Epithelial cell of proximal tubule (primary cell): ENCODE data around the gene ANKRD33B. TPM values are rescaled to one million over a fixed set of nuclear protein-coding genes. Genes with fewer than 3 reads are reported as not detected.
"Not testable (repeated sequence)": the region's sequence is repeated elsewhere in the genome, so short reads cannot be mapped to it uniquely, and the experiment has no call there.

Experiments
- DNase-seq: peaks from one replicate; pipeline ENCODE4 v3.0.0-alpha.2; 2011; ENCODE audit warnings: low read depth
- H3K4me3 ChIP-seq: 2 replicates; pipeline ENCODE4 v1.5.1; 2011; ENCODE audit warnings: low read depth, mild to moderate bottlenecking, low read length
- total RNA-seq: library from RNA; depleted of rRNA; stranded (reverse); fragments of >200 nt; gene quantifications from 2 replicates; pipeline ENCODE4 v1.2.3, GENCODE V29; 2015
- TF ChIP-seq, protein P1 (sequence below): conservative IDR thresholded peaks from 2 replicates; pipeline ENCODE4 v1.5.1; 2012; ENCODE audit warnings: low read depth, mild to moderate bottlenecking, low read length

The ANKRD33B gene
- total RNA-seq, 1 donor from 2014 or later, result 2.3 TPM

DNA sequence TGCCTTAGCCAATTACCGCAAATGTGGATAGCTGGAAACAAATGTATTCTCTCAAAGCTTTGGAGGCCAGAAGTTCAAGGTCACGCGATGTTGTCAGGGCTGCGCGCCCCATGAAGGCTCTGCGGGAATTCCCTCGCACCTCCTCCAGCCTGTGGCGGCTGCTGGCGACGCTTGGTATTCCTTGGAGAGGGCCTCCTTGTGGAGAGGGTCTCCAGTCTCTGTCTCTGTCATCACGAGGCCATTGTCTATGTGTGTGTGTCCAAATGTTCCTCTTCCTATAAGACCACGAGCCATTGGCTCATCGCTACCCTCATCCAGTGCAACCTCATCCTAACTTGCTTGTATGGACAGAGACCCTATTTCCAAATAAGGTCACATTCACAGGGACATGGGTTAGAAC is 97.5 kb downstream of the ANKRD33B start:
- no peak for DNase-seq
- TF ChIP-seq, protein P1, sequence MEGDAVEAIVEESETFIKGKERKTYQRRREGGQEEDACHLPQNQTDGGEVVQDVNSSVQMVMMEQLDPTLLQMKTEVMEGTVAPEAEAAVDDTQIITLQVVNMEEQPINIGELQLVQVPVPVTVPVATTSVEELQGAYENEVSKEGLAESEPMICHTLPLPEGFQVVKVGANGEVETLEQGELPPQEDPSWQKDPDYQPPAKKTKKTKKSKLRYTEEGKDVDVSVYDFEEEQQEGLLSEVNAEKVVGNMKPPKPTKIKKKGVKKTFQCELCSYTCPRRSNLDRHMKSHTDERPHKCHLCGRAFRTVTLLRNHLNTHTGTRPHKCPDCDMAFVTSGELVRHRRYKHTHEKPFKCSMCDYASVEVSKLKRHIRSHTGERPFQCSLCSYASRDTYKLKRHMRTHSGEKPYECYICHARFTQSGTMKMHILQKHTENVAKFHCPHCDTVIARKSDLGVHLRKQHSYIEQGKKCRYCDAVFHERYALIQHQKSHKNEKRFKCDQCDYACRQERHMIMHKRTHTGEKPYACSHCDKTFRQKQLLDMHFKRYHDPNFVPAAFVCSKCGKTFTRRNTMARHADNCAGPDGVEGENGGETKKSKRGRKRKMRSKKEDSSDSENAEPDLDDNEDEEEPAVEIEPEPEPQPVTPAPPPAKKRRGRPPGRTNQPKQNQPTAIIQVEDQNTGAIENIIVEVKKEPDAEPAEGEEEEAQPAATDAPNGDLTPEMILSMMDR, result no peak
- H3K4me3 ChIP-seq, result no peak overlapping the region

DNA sequence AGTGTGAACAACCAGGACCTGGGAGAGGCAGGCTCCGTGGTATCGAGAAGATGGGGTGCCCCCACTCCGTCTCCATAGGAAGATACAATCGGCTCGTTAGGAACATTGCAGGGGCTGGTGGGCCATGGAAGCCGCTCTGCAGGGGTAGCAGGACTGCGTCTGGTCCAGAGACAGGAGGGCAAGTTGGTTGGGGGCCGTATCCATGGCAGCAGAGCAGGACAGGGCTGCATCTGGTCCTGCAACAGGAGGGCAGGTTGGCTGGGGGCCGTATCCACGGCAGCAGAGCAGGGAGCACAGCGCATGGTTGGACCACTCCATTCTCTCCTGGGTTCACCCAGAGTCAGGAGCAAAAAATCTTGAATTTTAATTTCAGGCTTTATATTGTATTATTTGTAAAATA is 98.2 kb downstream of the ANKRD33B start:
- DNase-seq, result no peak
- no peak overlapping the region for H3K4me3 ChIP-seq
- TF ChIP-seq, protein P1, result no peak

DNA sequence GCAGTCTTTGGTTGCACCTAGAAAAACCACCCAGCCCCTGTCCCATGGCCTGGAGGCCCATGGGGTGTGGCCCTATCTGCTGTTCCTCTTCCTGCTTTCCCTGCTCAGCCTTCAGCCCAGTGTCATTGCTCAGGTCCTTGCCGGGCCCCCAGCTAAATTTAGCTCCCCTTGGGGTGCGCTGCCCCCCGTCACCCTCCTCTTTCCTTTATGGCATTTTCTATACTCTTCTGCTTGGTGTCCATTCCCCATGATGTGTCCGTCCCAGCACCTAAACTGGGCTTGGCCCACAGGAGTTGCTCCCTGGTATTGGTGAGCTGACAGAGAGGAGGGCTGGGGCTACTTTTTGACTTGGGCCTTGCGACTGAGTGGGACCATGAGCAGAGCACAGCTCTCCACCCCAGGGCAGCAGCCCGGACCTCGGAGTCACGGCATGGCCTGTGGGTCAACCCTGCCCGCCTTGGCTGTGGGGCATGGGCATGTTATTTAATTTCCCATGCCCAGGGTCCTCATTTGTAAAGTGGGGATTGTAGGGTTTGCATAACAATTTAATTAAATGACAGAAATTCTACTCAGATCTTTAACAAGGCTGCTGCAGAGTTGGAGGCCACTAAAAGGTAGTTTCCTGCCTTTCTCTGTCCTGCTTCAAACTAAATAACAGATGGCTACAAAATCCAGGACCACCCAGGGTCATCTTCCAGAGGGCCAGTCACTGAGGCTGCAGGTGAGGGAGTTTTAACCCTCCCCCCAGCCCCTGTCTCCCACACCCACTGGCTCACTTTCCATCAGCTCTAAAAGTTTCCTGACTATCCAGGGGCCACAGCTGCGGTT is 99.0 kb downstream of the ANKRD33B start:
- H3K4me3 ChIP-seq, result no peak overlapping the region
- TF ChIP-seq, protein P1, result no peak
- no peak for DNase-seq

DNA sequence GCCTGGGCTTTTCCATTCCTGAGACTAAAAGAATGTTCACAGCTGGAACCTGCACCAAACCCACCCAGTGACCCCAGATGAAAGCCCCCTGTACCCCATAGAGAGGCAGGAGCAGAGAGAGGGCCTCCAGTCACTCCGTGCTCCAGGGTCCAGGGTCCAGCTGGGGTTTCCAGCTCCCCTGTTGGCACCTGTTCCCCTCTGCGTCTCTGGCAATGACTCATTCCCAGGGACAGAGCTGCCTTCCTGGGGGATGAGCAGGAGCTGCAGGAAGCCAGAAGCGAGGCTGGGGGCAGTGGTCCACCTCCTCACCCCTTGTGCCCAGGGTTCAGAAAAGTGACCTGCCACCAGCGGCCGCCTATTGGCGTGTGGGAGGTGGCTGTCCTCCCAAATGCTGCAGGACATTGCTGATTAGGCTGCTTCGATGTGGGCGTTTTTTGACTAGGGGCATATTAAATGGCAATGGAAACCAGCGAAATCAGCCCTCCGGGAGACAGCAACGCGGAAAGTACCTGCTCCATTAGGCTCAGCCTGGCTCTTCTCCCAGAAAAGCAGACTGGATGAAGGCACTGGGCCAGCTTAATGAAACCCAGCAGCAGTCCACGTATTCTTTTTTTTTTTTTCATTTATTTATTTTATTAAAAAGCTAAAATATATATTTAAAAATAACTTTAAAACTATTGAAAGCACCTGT is 99.8 kb downstream of the ANKRD33B start:
- peak; percentile 23 for DNase-seq

DNA sequence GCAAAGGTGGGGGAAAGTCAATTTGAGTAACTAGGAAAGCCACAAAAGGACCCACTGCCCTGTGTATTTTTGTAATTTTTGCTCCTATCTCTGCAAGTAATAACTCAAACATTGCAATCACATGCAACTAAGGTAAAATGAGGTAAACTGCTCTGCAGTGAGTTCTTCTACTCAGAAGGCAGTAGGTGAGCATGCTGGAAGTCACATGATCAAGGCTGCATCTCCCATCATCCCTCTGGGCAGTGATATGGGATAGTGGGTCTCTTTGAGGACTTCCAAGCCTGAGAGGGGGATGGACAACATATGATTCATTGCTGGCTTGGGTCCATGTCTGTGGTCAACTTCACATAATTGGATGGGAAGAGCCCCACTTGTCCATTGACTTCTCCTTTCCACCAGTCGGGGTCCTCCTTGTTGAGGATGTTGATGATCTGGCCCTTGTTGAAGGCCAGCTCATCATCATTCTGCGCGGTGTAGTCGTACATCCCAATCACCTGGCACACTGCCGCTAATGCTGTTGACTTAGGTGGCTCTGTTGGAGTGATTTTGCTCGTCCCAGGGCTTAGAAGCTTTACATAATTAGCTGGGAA is 100.4 kb downstream of the ANKRD33B start:
- H3K4me3 ChIP-seq, result not testable (repeated sequence)
- peak; percentile 10 for DNase-seq

More for the DNA sequence above, 99.8 kb downstream of the ANKRD33B start:
- peak overlapping the region; percentile 41 for H3K4me3 ChIP-seq
- TF ChIP-seq, protein P1, result peak; percentile 7

DNA sequence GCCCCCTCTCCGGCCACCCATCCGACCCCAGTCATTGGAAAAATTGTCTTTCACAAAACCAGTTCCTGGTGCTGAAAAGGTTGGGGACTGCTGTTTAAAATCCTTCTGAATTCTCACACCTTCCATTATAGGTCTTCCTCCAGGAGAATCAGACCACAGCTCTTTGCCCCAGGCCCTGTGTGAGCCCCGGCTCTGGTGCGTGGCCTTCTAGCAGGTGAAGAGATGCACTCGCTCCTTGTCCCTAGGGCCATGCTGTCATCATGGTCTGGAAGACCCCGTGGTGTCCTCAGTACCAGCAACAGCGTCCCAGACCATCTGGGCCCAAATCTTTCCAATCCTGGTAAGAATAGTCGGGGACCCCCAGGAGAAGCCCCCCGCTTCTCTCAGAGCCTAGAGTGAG is 101.9 kb downstream of the ANKRD33B start:
- H3K4me3 ChIP-seq, result no peak overlapping the region
- TF ChIP-seq, protein P1, result no peak
- DNase-seq, result no peak

DNA sequence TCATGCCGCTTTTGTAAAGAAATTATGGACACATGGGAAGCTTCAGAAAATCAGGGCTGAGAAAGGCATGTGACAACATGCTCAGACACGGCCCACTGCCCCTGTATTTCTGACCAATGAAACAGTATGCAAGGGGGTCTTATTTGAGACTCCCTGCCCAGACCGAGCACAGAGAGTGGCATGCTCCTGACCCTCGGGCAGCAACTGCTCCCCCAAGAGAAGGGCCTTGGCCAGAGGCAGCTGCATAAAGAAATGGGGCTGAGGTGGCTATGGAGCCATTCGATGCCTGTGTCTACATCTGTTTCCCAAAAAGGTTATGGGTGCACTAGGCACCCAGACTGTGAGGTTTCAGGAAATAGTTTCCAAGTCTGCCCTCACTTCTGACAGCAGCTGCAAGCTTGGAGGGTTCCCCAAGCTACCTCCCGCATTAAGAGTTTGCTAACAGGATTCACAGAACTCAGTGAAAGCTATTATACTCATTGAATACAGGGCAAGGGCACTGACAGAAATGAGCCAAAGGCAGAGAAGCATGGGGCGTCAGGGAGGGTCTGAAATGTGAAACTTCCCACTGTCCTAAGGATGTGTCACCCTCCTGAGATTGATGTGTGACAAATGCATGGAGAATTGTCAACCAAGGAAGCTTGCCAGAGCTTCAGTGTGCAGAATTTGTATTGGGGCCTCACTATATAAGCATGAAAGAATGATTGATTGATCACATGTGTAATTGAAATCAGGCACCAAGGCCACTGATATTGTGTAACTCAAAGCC is 102.8 kb downstream of the ANKRD33B start:
- TF ChIP-seq, protein P1, result no peak
- DNase-seq, result no peak
- H3K4me3 ChIP-seq, result no peak overlapping the region
